Prostate gland (tissue), 2 donors: ENCODE data around the gene ATAD1. TPM values are rescaled to one million over a fixed set of nuclear protein-coding genes. Genes with fewer than 3 reads are reported as not detected.
"Not testable (repeated sequence)": the region's sequence is repeated elsewhere in the genome, so short reads cannot be mapped to it uniquely, and the experiment has no call there.

Experiments used
- DNase-seq: peaks from one replicate; pipeline ENCODE4 v3.0.0-alpha.2; 2019; ENCODE audit warnings: low spot score
- H3K27ac ChIP-seq, 2 donors: fragments of 200-600 bp; sonication (generic); 2 replicates each; pipeline ENCODE4 v1.5.1; 2017 to 2019
- H3K27me3 ChIP-seq: fragments of 200-600 bp; sonication (generic); replicated peaks from 2 replicates; pipeline ENCODE4 v1.5.1; 2019; ENCODE audit not compliant: insufficient read depth
- H3K36me3 ChIP-seq, 2 donors: fragments of 200-600 bp; sonication (generic); 1 replicate in 1 of 2; 2 replicates in 1 of 2; pipeline versions ENCODE4 v1.5.1 to v1.8.1; 2017 to 2019
- H3K4me1 ChIP-seq: fragments of 200-600 bp; sonication (generic); replicated peaks from 2 replicates; pipeline ENCODE4 v1.5.1; 2019
- H3K4me3 ChIP-seq, 2 donors: fragments of 200-600 bp; sonication (generic); 2 replicates each; pipeline ENCODE4 v1.5.1; 2017 to 2019
- H3K9me3 ChIP-seq: fragments of 200-600 bp; sonication (generic); 2 replicates; pipeline ENCODE4 v1.5.1; 2017
- CTCF ChIP-seq, 4 experiments: fragments of 200-600 bp in 2 of 4; fragments of 450-650 bp in 2 of 4; sonication (generic) in 2 of 4; IDR thresholded peaks; 1 replicate in 3 of 4; 2 replicates in 1 of 4; pipeline ENCODE4 v1.5.1; 2016 to 2019; ENCODE audit warnings: antibody characterized with exemption in 4 of 4, mild to moderate bottlenecking in 2 of 4, moderate library complexity in 2 of 4
- POLR2A ChIP-seq: fragments of 450-650 bp; IDR thresholded peaks from one replicate; pipeline ENCODE4 v1.6.1; 2016; ENCODE audit warnings: antibody characterized with exemption, mild to moderate bottlenecking
- POLR2AphosphoS5 ChIP-seq: sonication (generic); formaldehyde crosslinking; IDR thresholded peaks from one replicate; pipeline ENCODE4 v1.6.1; 2017; ENCODE audit warnings: antibody characterized with exemption
- WGBS: methylation state at CpG from one replicate; pipeline ENCODE4 v1.1.5; 2018; 5-methylcytosine and 5-hydroxymethylcytosine counted together
- intact Hi-C: fragments of 100-400 bp; cut with DNase I; formaldehyde crosslinking; loops from one replicate; pipeline ENCODE4 v1.14.2; 2022
- total RNA-seq, 2 donors: library from RNA; depleted of rRNA; stranded (reverse); fragments of >200 nt; gene quantifications; one replicate each; pipeline ENCODE4 v1.1.0, GENCODE V29; 2016

ATAD1 gene
- total RNA-seq, 2 donors from 2014 or later, result 50.2 to 59.6 TPM

- Histone ChIP-seq H3K36me3 (no peaks in the 10 kb centered on the region), H3K9me3 (no peaks in the 10 kb centered on the region), H3K4me3 (peak overlapping the region in 1 of 2 donors; percentile 57), H3K27me3 (no peaks in the 10 kb centered on the region), H3K27ac (no peak overlapping the region), H3K4me1 (no peaks in the 10 kb centered on the region)
- intact Hi-C loops, result no loop called here
- no peak for DNase-seq
- 65% methylated on average over 9 of the region's 9 CpGs for WGBS
- TF ChIP-seq CTCF (IDR thresholded peaks at IDR 0.05), result no peak
- TF ChIP-seq POLR2AphosphoS5, result no peak
- TF ChIP-seq POLR2A, result no peak
These were observed 1.7 kb downstream of the ATAD1 start for GRCh38 chr10:87816163-87816897.

DNA sequence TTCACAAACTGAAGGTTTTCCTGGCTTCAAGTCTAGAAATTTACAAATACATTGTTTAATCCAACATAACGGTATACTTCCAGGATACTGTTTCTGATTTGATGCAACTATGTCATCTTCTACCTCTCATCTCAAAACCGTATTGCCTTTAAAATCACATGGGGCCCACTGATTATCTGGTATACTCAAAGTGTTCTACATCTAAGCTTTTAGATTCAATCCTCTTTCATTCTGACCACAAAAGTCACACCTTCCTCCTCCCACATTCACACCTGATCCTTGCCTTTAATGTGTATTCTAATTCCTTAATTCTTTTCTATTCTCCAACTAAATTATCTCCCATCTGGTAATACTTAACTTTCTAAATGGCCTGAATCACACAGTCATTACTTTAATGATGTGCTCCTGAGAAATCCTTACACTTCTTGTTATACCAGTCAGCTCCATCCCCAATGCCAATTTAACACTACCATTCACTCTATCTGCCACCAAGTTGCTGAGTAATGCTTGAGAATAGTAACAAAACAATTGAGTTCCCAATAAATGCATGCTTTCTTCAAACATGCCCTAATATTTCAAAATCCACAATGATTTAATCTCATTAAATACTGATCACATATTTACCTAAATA, 13.0 kb downstream of the ATAD1 start:
- Histone ChIP-seq H3K4me1 (no peaks in the 10 kb centered on the region), H3K9me3 (no peaks in the 10 kb centered on the region), H3K27ac (no peak overlapping the region), H3K4me3 (no peak overlapping the region), H3K27me3 (no peaks in the 10 kb centered on the region), H3K36me3 (no peaks in the 10 kb centered on the region)
- 93% methylated on average over 2 of the region's 2 CpGs for WGBS
- no peak for DNase-seq
- intact Hi-C loops, result no loop called here
- TF ChIP-seq CTCF (IDR thresholded peaks at IDR 0.05) (no peak), POLR2AphosphoS5 (no peak), POLR2A (no peak)

- no peaks in the 10 kb centered on the region for H3K27me3 ChIP-seq
- no peaks in the 10 kb centered on the region for H3K36me3 ChIP-seq
- no peak overlapping the region for H3K4me3 ChIP-seq
- H3K9me3 ChIP-seq, result no peaks in the 10 kb centered on the region
- TF ChIP-seq POLR2A (no peak), POLR2AphosphoS5 (no peak), CTCF (IDR thresholded peaks at IDR 0.05) (no peak)
- no peaks in the 10 kb centered on the region for H3K4me1 ChIP-seq
- intact Hi-C loops, result no loop called here
- no peak for DNase-seq
- H3K27ac ChIP-seq, result no peak overlapping the region
These were observed 14.2 kb downstream of the ATAD1 start for GRCh38 chr10:87803831-87804230.

DNA sequence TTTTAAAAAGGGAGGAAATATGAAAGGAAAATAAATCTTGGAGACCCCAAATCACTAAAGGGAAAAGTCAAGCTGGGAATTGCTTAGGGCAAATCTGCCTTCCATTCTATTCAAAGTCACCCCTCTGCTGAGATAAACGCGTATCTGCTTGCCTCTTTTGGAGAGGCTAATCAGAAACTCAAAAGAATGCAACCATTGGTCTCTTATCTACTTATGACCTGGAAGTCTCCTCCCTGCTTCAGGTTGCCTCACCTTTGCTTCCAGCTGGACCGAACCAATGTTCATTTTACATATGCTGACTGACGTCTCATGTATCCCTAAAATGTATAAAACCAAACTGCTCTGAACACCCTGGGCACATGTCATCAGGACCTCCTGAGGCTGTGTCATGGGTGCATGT, 14.7 kb downstream of the ATAD1 start:
- Histone ChIP-seq H3K4me1 (no peaks in the 10 kb centered on the region), H3K27me3 (no peaks in the 10 kb centered on the region), H3K4me3 (no peak overlapping the region), H3K9me3 (no peaks in the 10 kb centered on the region), H3K36me3 (no peaks in the 10 kb centered on the region), H3K27ac (no peak overlapping the region)
- TF ChIP-seq POLR2AphosphoS5, result no peak
- TF ChIP-seq POLR2A, result no peak
- TF ChIP-seq CTCF (IDR thresholded peaks at IDR 0.05), result no peak
- intact Hi-C loops, result no loop called here
- no peak for DNase-seq
- WGBS, result 96% methylated on average over 4 of the region's 4 CpGs

DNA sequence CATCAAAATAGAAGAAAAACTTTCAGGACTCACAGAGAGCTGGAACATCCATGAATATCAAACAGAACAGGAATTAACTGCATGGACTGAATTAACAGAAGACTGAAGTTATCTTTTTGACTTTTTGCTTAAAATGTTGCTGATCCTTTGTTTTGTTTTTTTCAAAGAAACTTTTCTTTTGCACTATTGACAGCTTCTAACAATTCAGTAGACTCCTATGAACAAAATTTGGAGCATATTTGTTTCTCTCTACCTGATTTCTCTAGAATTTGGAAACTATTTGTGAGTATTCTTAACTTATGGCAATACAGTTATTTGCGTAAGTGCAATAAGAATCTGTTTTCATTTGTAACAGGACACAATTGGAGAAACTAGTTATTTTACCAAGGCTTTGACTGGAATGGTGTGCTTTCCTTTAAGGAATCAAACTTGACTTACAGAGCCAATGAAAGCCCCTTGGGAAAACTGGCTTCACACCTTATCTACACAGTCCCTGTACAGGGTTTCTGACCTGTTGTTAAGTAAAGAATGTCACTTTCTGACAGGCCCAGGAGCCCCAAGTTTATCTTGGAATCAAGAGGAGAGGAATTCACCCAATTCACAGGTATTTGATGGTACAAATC, 16.1 kb downstream of the ATAD1 start:
- WGBS, result 100% methylated on average over 1 of the region's 1 CpG
- DNase-seq, H3K27ac ChIP-seq, H3K4me1 ChIP-seq, H3K9me3 ChIP-seq, H3K36me3 ChIP-seq, H3K27me3 ChIP-seq, intact Hi-C loops, H3K4me3 ChIP-seq: not testable (repeated sequence)
